ENCODE data around the gene MPHOSPH9.
"Not testable (repeated sequence)": the region's sequence is repeated elsewhere in the genome, so short reads cannot be mapped to it uniquely, and the experiment has no call there.

Gene MPHOSPH9

GRCh38 chr12:123261196-123261595 lies 28.3 kb upstream of the MPHOSPH9 start:
- in situ Hi-C loops (cut with HindIII; ENCODE audit: low pct_ligation_motif_present, low pct_unique_long_range_greater_than_20kb, low sequenced_read_pairs), result no loop called here
- DNase-seq, result no peak

GRCh38 chr12:123260081-123260480 lies 27.1 kb upstream of the MPHOSPH9 start:
- in situ Hi-C loops (cut with HindIII; ENCODE audit: low pct_ligation_motif_present, low pct_unique_long_range_greater_than_20kb, low sequenced_read_pairs), result no loop called here
- no peak for DNase-seq

- in situ Hi-C loops (cut with HindIII; ENCODE audit: low pct_ligation_motif_present, low pct_unique_long_range_greater_than_20kb, low sequenced_read_pairs), result no loop called here
Measured at GRCh38 chr12:123258593-123258992, 25.7 kb upstream of the MPHOSPH9 start.

GRCh38 chr12:123254853-123255446 lies 22.0 kb upstream of the MPHOSPH9 start:
- DNase-seq, result no peak
- in situ Hi-C loops (cut with HindIII; ENCODE audit: low pct_ligation_motif_present, low pct_unique_long_range_greater_than_20kb, low sequenced_read_pairs), result no loop called here

More at GRCh38 chr12:123258593-123258992, 25.7 kb upstream of the MPHOSPH9 start:
- no peak for DNase-seq

- in situ Hi-C loops (cut with HindIII; ENCODE audit: low pct_ligation_motif_present, low pct_unique_long_range_greater_than_20kb, low sequenced_read_pairs), result no loop called here
Measured at GRCh38 chr12:123253641-123254459, 20.9 kb upstream of the MPHOSPH9 start.

GRCh38 chr12:123252365-123252764 lies 19.4 kb upstream of the MPHOSPH9 start:
- in situ Hi-C loops (cut with HindIII; ENCODE audit: low pct_ligation_motif_present, low pct_unique_long_range_greater_than_20kb, low sequenced_read_pairs); DNase-seq: not testable (repeated sequence)

More at GRCh38 chr12:123253641-123254459, 20.9 kb upstream of the MPHOSPH9 start:
- no peak for DNase-seq

- DNase-seq, result no peak
- in situ Hi-C loops (cut with HindIII; ENCODE audit: low pct_ligation_motif_present, low pct_unique_long_range_greater_than_20kb, low sequenced_read_pairs), result no loop called here
Measured at GRCh38 chr12:123251403-123252076, 18.6 kb upstream of the MPHOSPH9 start.

GRCh38 chr12:123250471-123251383 lies 17.8 kb upstream of the MPHOSPH9 start:
- DNase-seq, result peak; percentile 51
- in situ Hi-C loops (cut with HindIII; ENCODE audit: low pct_ligation_motif_present, low pct_unique_long_range_greater_than_20kb, low sequenced_read_pairs), result no loop called here

- in situ Hi-C loops (cut with HindIII; ENCODE audit: low pct_ligation_motif_present, low pct_unique_long_range_greater_than_20kb, low sequenced_read_pairs), result loop anchor here (25.0 kb wide), 1 partner anchor 212 kb away; no protein-coding TSS in a partner anchor
Measured at GRCh38 chr12:123248996-123249741, 16.2 kb upstream of the MPHOSPH9 start.

GRCh38 chr12:123248129-123248528 lies 15.2 kb upstream of the MPHOSPH9 start:
- in situ Hi-C loops (cut with HindIII; ENCODE audit: low pct_ligation_motif_present, low pct_unique_long_range_greater_than_20kb, low sequenced_read_pairs), result loop anchor here (25.0 kb wide), 1 partner anchor 211 kb away; no protein-coding TSS in a partner anchor
- not testable (repeated sequence) for DNase-seq

More at GRCh38 chr12:123248996-123249741, 16.2 kb upstream of the MPHOSPH9 start:
- DNase-seq, result not testable (repeated sequence)

- no peak for DNase-seq
- in situ Hi-C loops (cut with HindIII; ENCODE audit: low pct_ligation_motif_present, low pct_unique_long_range_greater_than_20kb, low sequenced_read_pairs), result loop anchor here (25.0 kb wide), 1 partner anchor 208 kb away; no protein-coding TSS in a partner anchor
Measured at GRCh38 chr12:123245678-123246077, 12.7 kb upstream of the MPHOSPH9 start.

- no peak for DNase-seq
- in situ Hi-C loops (cut with HindIII; ENCODE audit: low pct_ligation_motif_present, low pct_unique_long_range_greater_than_20kb, low sequenced_read_pairs), result loop anchor here (25.0 kb wide), 1 partner anchor 206 kb away; no protein-coding TSS in a partner anchor
Measured at GRCh38 chr12:123243671-123244262, 10.8 kb upstream of the MPHOSPH9 start.

GRCh38 chr12:123242116-123242904 lies 9.4 kb upstream of the MPHOSPH9 start:
- in situ Hi-C loops (cut with HindIII; ENCODE audit: low pct_ligation_motif_present, low pct_unique_long_range_greater_than_20kb, low sequenced_read_pairs), result loop anchor here (25.0 kb wide), 1 partner anchor 205 kb away; no protein-coding TSS in a partner anchor
- no peak for DNase-seq

- in situ Hi-C loops (cut with HindIII; ENCODE audit: low pct_ligation_motif_present, low pct_unique_long_range_greater_than_20kb, low sequenced_read_pairs), result loop anchor here (25.0 kb wide), 1 partner anchor 202 kb away; no protein-coding TSS in a partner anchor
Measured at GRCh38 chr12:123238961-123239360, 6.0 kb upstream of the MPHOSPH9 start.

GRCh38 chr12:123238330-123238682 lies 5.4 kb upstream of the MPHOSPH9 start:
- no peak for DNase-seq
- in situ Hi-C loops (cut with HindIII; ENCODE audit: low pct_ligation_motif_present, low pct_unique_long_range_greater_than_20kb, low sequenced_read_pairs), result loop anchor here (25.0 kb wide), 1 partner anchor 201 kb away; no protein-coding TSS in a partner anchor

More at GRCh38 chr12:123238961-123239360, 6.0 kb upstream of the MPHOSPH9 start:
- DNase-seq, result no peak

All from ACHN (cell line).